ENCODE measurements around the gene LMBRD2.

DNA sequence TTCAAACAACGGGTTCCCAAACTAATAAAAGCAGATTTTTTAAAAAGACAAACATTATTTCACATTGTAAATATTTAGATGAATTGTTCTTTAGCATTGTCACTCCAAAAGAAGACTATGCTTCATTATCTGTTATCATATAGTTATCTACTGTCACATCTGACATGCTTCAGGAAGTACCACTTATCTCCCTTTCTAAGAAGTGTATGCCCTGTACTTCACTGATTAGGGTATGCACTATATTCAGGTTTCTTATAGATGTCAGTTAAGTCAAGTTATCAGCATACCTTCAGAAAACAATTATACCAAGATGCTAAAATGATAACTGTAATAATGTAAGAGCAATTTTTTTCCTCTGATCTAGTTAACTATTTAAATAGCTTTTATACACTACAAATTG, 40.4 kb downstream of the LMBRD2 start:
- TF ChIP-seq SP1 (IDR thresholded peaks at IDR 0.05): no peak
- TF ChIP-seq, protein P1, sequence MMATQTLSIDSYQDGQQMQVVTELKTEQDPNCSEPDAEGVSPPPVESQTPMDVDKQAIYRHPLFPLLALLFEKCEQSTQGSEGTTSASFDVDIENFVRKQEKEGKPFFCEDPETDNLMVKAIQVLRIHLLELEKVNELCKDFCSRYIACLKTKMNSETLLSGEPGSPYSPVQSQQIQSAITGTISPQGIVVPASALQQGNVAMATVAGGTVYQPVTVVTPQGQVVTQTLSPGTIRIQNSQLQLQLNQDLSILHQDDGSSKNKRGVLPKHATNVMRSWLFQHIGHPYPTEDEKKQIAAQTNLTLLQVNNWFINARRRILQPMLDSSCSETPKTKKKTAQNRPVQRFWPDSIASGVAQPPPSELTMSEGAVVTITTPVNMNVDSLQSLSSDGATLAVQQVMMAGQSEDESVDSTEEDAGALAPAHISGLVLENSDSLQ (IDR thresholded peaks at IDR 0.05): no peak
